ENCODE results near the gene KRTAP10-2.

The KRTAP10-2 gene

GRCh38 chr21:44507673-44508425 lies 43.5 kb downstream of the KRTAP10-2 start:
- no peak for TF ChIP-seq KLF9 (tag by site-specific recombination; IDR thresholded peaks at IDR 0.05; ENCODE audit: low read depth)
- TF ChIP-seq ZBTB17 (tag by site-specific recombination; IDR thresholded peaks at IDR 0.05): no peak
- no peak for TF ChIP-seq ZNF366 (tag by site-specific recombination; conservative IDR thresholded peaks at IDR 0.05)
- no peak for TF ChIP-seq ZNF621 (tag by site-specific recombination; IDR thresholded peaks at IDR 0.05)
- TF ChIP-seq HOXD13 (CRISPR knock-in tag; IDR thresholded peaks at IDR 0.05; ENCODE audit: borderline replicate concordance): no peak
- TF ChIP-seq TCF7L2 (IDR thresholded peaks at IDR 0.05; ENCODE audit: borderline replicate concordance, low read depth, low read length): no peak
- no peak for TF ChIP-seq ZNF561 (tag by site-specific recombination; IDR thresholded peaks at IDR 0.05; ENCODE audit: borderline replicate concordance)
- Histone ChIP-seq H3K4me3 (ENCODE audit: low read depth, low read length) (no peak overlapping the region), H3K27ac (ENCODE audit: extremely low read depth, low read depth, low read length) (no peak overlapping the region), H3K9me3 (ENCODE audit: control insufficient read depth, insufficient read depth, low read depth, low read length) (no peaks in the 10 kb centered on the region), H3K4me1 (ENCODE audit: control insufficient read depth, insufficient read depth, low read length) (no peaks in the 10 kb centered on the region; the same call in 1 of the 2 replicates), H3K36me3 (ENCODE audit: control insufficient read depth in 2 of 2, insufficient read depth in 1 of 2, low read length in 2 of 2) (no peaks in the 10 kb centered on the region)
- CTCF ChIA-PET: no interaction called here
- POLR2A ChIA-PET: no interaction called here

- Histone ChIP-seq H3K27ac (ENCODE audit: extremely low read depth, low read depth, low read length) (no peak overlapping the region), H3K4me3 (ENCODE audit: low read depth, low read length) (no peak overlapping the region), H3K9me3 (ENCODE audit: control insufficient read depth, insufficient read depth, low read depth, low read length) (no peaks in the 10 kb centered on the region), H3K4me1 (ENCODE audit: control insufficient read depth, insufficient read depth, low read length) (no peaks in the 10 kb centered on the region; the same call in 1 of the 2 replicates), H3K36me3 (ENCODE audit: control insufficient read depth in 2 of 2, insufficient read depth in 1 of 2, low read length in 2 of 2) (no peaks in the 10 kb centered on the region)
- ChIA-PET POLR2A (no interaction called here), CTCF (interaction anchor here (0.6 kb wide), 1 partner anchor 630 kb away, joined by 3 read pairs; no protein-coding TSS in a partner anchor)
- TF ChIP-seq ZNF335 (tag by site-specific recombination; conservative IDR thresholded peaks at IDR 0.05) (peak; percentile 75), ZBTB20 (tag by site-specific recombination; IDR thresholded peaks at IDR 0.05) (no peak), ZIC2 (tag by site-specific recombination; IDR thresholded peaks at IDR 0.05) (peak; percentile 30; the same call in 1 of the 2 replicates), ZNF10 (tag by site-specific recombination; IDR thresholded peaks at IDR 0.05) (no peak), ZNF623 (tag by site-specific recombination; IDR thresholded peaks at IDR 0.05) (no peak)
- TF ChIP-seq, protein P1, sequence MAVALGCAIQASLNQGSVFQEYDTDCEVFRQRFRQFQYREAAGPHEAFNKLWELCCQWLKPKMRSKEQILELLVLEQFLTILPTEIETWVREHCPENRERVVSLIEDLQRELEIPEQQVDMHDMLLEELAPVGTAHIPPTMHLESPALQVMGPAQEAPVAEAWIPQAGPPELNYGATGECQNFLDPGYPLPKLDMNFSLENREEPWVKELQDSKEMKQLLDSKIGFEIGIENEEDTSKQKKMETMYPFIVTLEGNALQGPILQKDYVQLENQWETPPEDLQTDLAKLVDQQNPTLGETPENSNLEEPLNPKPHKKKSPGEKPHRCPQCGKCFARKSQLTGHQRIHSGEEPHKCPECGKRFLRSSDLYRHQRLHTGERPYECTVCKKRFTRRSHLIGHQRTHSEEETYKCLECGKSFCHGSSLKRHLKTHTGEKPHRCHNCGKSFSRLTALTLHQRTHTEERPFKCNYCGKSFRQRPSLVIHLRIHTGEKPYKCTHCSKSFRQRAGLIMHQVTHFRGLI (tag by site-specific recombination; IDR thresholded peaks at IDR 0.05): no peak
Measured at GRCh38 chr21:44506279-44507255, 44.7 kb downstream of the KRTAP10-2 start.

- no peak overlapping the region for H3K27ac ChIP-seq (ENCODE audit: extremely low read depth, low read depth, low read length)
- no peak overlapping the region for H3K4me3 ChIP-seq (ENCODE audit: low read depth, low read length)
- H3K4me1 ChIP-seq (ENCODE audit: control insufficient read depth, insufficient read depth, low read length): no peaks in the 10 kb centered on the region; the same call in 1 of the 2 replicates
- H3K9me3 ChIP-seq (ENCODE audit: control insufficient read depth, insufficient read depth, low read depth, low read length): no peaks in the 10 kb centered on the region
- no peak for TF ChIP-seq ZSCAN16 (tag by site-specific recombination; IDR thresholded peaks at IDR 0.05)
- no peak for TF ChIP-seq ZNF530 (tag by site-specific recombination; IDR thresholded peaks at IDR 0.05; ENCODE audit: low read depth)
- no peak for TF ChIP-seq ZNF785 (tag by site-specific recombination; IDR thresholded peaks at IDR 0.05)
- no peak for TF ChIP-seq ZNF837 (tag by site-specific recombination; IDR thresholded peaks at IDR 0.05)
- TF ChIP-seq SCRT2 (tag by site-specific recombination; IDR thresholded peaks at IDR 0.05): no peak
- TF ChIP-seq, protein P2, sequence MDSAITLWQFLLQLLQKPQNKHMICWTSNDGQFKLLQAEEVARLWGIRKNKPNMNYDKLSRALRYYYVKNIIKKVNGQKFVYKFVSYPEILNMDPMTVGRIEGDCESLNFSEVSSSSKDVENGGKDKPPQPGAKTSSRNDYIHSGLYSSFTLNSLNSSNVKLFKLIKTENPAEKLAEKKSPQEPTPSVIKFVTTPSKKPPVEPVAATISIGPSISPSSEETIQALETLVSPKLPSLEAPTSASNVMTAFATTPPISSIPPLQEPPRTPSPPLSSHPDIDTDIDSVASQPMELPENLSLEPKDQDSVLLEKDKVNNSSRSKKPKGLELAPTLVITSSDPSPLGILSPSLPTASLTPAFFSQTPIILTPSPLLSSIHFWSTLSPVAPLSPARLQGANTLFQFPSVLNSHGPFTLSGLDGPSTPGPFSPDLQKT (IDR thresholded peaks at IDR 0.05; ENCODE audit: borderline replicate concordance, low read depth, low read length): no peak
- TF ChIP-seq GLI2 (tag by site-specific recombination; IDR thresholded peaks at IDR 0.05; ENCODE audit: borderline replicate concordance, low read depth): no peak
- no peak for TF ChIP-seq ZBTB48 (tag by site-specific recombination; IDR thresholded peaks at IDR 0.05)
- TF ChIP-seq ZNF707 (tag by site-specific recombination; IDR thresholded peaks at IDR 0.05): no peak
- no peak for TF ChIP-seq INSM2 (tag by site-specific recombination; IDR thresholded peaks at IDR 0.05)
- TF ChIP-seq ZSCAN5A (tag by site-specific recombination; IDR thresholded peaks at IDR 0.05): no peak
- no peaks in the 10 kb centered on the region for H3K36me3 ChIP-seq (ENCODE audit: control insufficient read depth in 2 of 2, insufficient read depth in 1 of 2, low read length in 2 of 2)
- ChIA-PET POLR2A (no interaction called here), CTCF (interaction anchor here (0.6 to 0.7 kb wide), 2 partner anchors 13 to 237 kb away, joined by 3 read pairs; no protein-coding TSS in a partner anchor)
Measured at GRCh38 chr21:44505673-44506278, 45.5 kb downstream of the KRTAP10-2 start.

All from HEK293 (cell line).